Measurements from ENCODE around the gene ARX. TPM values are rescaled to one million over a fixed set of nuclear protein-coding genes. Genes with fewer than 3 reads are reported as not detected.

ARX gene
- total RNA-seq, 1 donor from 2014 or later, result not detected

DNA sequence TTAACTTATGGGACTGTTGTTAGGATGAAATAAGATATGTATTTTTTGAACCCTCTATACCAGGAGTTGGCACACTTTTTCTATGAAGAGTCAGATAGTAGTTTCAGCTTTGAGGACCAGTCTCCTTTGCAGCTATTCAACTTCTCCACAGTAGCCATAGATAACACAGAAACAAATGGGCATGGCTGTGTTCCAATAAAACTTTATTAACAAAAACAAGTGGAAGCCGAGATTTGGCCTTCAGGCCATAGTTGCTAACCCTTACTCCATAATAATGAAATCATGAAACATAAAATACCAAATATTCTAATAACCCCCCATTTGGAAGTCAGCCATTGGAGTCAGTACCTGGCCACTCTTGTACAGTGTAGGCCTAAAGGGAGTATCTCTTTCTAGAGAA lies 30.6 kb downstream of the ARX start:
- H3K36me3 Mint-ChIP-seq (ENCODE audit: low read depth), result peaks cover 5% of the 10 kb centered on the region
- H3K27me3 Mint-ChIP-seq, result no peaks in the 10 kb centered on the region
- H3K9me3 Mint-ChIP-seq, result no peaks in the 10 kb centered on the region
- no peaks in the 10 kb centered on the region for H3K4me1 Mint-ChIP-seq
- DNase-seq (no peak), ATAC-seq (ENCODE audit: low read depth) (no peak)
- H3K4me3 Mint-ChIP-seq, result no peak overlapping the region
- intact Hi-C loops (cut with micrococcal nuclease), result no loop called here
- H3K27ac Mint-ChIP-seq, result no peak overlapping the region
- ChIA-PET CTCF (no interaction called here), POLR2A (no interaction called here)
- TF ChIP-seq, protein P1, sequence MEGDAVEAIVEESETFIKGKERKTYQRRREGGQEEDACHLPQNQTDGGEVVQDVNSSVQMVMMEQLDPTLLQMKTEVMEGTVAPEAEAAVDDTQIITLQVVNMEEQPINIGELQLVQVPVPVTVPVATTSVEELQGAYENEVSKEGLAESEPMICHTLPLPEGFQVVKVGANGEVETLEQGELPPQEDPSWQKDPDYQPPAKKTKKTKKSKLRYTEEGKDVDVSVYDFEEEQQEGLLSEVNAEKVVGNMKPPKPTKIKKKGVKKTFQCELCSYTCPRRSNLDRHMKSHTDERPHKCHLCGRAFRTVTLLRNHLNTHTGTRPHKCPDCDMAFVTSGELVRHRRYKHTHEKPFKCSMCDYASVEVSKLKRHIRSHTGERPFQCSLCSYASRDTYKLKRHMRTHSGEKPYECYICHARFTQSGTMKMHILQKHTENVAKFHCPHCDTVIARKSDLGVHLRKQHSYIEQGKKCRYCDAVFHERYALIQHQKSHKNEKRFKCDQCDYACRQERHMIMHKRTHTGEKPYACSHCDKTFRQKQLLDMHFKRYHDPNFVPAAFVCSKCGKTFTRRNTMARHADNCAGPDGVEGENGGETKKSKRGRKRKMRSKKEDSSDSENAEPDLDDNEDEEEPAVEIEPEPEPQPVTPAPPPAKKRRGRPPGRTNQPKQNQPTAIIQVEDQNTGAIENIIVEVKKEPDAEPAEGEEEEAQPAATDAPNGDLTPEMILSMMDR (IDR thresholded peaks at IDR 0.05), result no peak

DNA sequence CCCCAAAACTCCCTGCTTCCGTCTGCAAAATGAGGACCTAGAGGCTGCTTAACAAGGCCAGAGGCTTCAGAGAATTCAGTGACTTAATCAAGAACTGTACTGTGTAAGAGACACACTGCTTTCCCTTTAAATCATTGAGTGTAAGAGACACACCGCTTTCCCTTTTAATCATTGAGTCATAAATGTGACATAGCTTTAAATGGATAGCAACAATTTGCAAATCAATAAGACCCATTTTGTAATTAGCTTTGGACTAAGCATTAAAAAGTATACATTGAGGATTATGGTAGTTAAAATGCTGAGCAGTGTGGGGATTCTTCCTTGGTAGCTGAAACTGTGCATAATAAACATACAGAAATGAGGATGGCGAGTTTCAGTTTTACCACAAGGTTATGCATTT lies 31.8 kb downstream of the ARX start:
- H3K9me3 Mint-ChIP-seq, result no peaks in the 10 kb centered on the region

DNA sequence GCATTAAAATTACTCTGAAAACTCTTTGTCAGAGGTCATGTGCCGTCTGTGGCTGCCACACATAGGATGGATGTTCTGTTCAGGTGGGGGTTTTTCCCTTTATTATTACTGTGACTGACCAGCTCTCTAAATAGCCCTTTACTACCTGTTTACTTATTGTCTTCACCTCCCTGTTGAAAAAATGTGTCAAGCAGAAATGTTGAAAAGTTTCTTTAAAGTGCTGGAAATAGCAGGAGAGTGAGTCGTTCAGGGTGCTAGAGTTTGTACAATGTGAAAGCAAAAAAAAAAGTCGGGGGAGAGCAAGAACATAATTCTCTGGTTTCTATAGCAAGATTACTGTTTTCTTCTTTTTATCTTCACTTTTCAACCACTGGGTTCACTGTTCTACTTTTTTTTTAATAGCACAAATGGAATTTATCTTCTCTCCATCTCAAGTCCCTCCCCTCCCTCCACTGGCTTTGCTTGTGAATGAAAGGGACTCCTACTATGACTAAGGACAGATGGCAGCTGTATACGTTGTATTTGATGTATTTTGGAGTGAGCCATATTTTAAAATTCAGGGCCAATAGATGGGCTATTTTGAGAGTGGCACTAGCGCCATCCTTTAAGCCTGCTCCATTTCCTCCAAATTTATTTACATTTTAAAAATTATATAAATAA lies 33.3 kb downstream of the ARX start:
- H3K27ac Mint-ChIP-seq, result no peak overlapping the region
- no peak for DNase-seq
- ChIA-PET POLR2A (no interaction called here), CTCF (no interaction called here)
- no peaks in the 10 kb centered on the region for H3K27me3 Mint-ChIP-seq
- intact Hi-C loops (cut with micrococcal nuclease), result no loop called here
- H3K4me1 Mint-ChIP-seq, result no peaks in the 10 kb centered on the region
- TF ChIP-seq, protein P1 (IDR thresholded peaks at IDR 0.05), result no peak
- no peaks in the 10 kb centered on the region for H3K9me3 Mint-ChIP-seq
- ATAC-seq (ENCODE audit: low read depth), result no peak
- H3K36me3 Mint-ChIP-seq (ENCODE audit: low read depth), result peaks cover 5% of the 10 kb centered on the region
- H3K4me3 Mint-ChIP-seq, result no peak overlapping the region

More for the DNA sequence above, 31.8 kb downstream of the ARX start:
- no peaks in the 10 kb centered on the region for H3K4me1 Mint-ChIP-seq
- intact Hi-C loops (cut with micrococcal nuclease), result no loop called here
- TF ChIP-seq, protein P1 (IDR thresholded peaks at IDR 0.05), result no peak
- DNase-seq (no peak), ATAC-seq (ENCODE audit: low read depth) (no peak)
- ChIA-PET CTCF (no interaction called here), POLR2A (no interaction called here)
- peaks cover 7% of the 10 kb centered on the region for H3K36me3 Mint-ChIP-seq (ENCODE audit: low read depth)
- no peak overlapping the region for H3K4me3 Mint-ChIP-seq
- H3K27me3 Mint-ChIP-seq, result no peaks in the 10 kb centered on the region
- H3K27ac Mint-ChIP-seq, result no peak overlapping the region

DNA sequence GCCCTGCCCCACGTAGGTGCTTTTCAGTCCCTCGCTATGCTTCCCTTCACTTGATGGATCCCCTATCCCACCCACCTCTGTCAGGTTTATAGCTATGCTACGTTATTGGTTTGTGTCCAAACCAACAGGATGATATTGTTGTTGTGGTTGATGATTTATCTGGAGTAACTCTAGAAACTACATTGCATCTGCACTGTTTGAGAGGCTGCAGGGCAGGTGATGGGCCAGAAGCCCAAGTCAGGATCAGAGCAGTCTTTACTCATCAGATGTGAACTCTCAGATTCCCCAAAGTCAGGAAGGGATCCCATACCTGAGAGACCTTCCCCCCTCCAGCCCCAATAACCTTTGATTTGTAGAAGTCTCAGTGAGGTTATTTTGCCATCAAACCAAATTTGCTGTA lies 34.7 kb downstream of the ARX start:
- CTCF ChIA-PET, result no interaction called here
- TF ChIP-seq, protein P1 (IDR thresholded peaks at IDR 0.05), result no peak
- H3K9me3 Mint-ChIP-seq, result no peaks in the 10 kb centered on the region

DNA sequence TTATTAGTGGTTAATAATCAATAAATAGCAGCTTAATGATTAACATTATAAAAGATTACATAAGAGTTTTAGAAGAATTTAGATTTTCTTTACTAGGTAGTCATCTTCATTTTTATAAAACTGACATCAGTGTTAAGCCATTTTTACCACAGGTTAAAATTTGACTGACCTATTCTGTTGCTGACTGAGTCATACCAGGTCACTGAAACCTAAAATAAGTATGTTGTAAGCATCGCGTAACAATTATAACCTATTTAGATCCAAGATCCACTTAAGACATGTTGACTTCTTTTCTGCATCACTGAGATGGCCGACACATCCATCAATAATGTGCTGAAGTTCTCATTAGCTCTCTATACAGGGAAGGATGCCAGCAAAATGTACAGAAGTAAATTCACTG lies 36.7 kb downstream of the ARX start:
- ATAC-seq (ENCODE audit: low read depth), result no peak
- CTCF ChIA-PET, result no interaction called here
- no peaks in the 10 kb centered on the region for H3K4me1 Mint-ChIP-seq
- peaks cover 2% of the 10 kb centered on the region for H3K36me3 Mint-ChIP-seq (ENCODE audit: low read depth)
- no peaks in the 10 kb centered on the region for H3K27me3 Mint-ChIP-seq
- intact Hi-C loops (cut with micrococcal nuclease), result no loop called here
- H3K27ac Mint-ChIP-seq, result no peak overlapping the region
- H3K4me3 Mint-ChIP-seq, result no peak overlapping the region
- no peak for DNase-seq
- POLR2A ChIA-PET, result no interaction called here
- H3K9me3 Mint-ChIP-seq, result no peaks in the 10 kb centered on the region
- TF ChIP-seq, protein P1 (IDR thresholded peaks at IDR 0.05), result no peak

More for the DNA sequence above, 34.7 kb downstream of the ARX start:
- ATAC-seq (ENCODE audit: low read depth) (no peak), DNase-seq (no peak)
- Mint-ChIP-seq H3K36me3 (ENCODE audit: low read depth) (peaks cover 2% of the 10 kb centered on the region), H3K4me3 (no peak overlapping the region), H3K27me3 (no peaks in the 10 kb centered on the region), H3K27ac (no peak overlapping the region), H3K4me1 (no peaks in the 10 kb centered on the region)
- POLR2A ChIA-PET, result no interaction called here
- intact Hi-C loops (cut with micrococcal nuclease), result no loop called here

All from activated B cell treated with CpG ODN at 0.5 μM for 24 hours (primary cell).